HEK293 (cell line): ENCODE data around the gene RPS6KA4.

ENCODE experiments used
- CTCF ChIA-PET: fragments of 350-600 bp; formaldehyde crosslinking; extraction: SDS; loops from one replicate; lab custom pipeline; 2021; ENCODE audit warnings: antibody characterized with exemption; lab: Yijun Ruan, JAX
- POLR2A ChIA-PET: fragments of 300-600 bp; formaldehyde crosslinking; extraction: SDS; loops from one replicate; lab custom pipeline; 2020; ENCODE audit warnings: antibody characterized with exemption, inconsistent platforms; lab: Yijun Ruan, JAX
- H3K27ac ChIP-seq: fragments of 200-500 bp; sonication (Bioruptor generic); 2 replicates; pipeline ENCODE4 v1.5.1; 2014; ENCODE audit warnings: low read depth, low read length, control low read depth, inconsistent platforms; ENCODE audit errors: extremely low read depth
- H3K36me3 ChIP-seq, 2 experiments: fragments of 200-500 bp in 1 of 2; sonication (Bioruptor generic) in 1 of 2; 1 replicate in 1 of 2; 2 replicates in 1 of 2; pipeline ENCODE4 v1.5.1; 2014 to 2017; ENCODE audit warnings: inconsistent platforms in 2 of 2, low read length in 2 of 2; ENCODE audit not compliant: control insufficient read depth in 2 of 2, insufficient read depth in 1 of 2
- H3K4me1 ChIP-seq: fragments of 200-500 bp; sonication (Bioruptor generic); 2 replicates; pipeline ENCODE4 v1.5.1; 2014; ENCODE audit warnings: mild to moderate bottlenecking, low read length, inconsistent platforms; ENCODE audit not compliant: control insufficient read depth, insufficient read depth
- H3K4me3 ChIP-seq: 2 replicates; pipeline ENCODE4 v1.5.1; 2011; ENCODE audit warnings: low read depth, mild to moderate bottlenecking, control low read depth, low read length, moderate library complexity
- H3K9me3 ChIP-seq: fragments of 200-500 bp; sonication (Bioruptor generic); 2 replicates; pipeline ENCODE4 v1.5.1; 2014; ENCODE audit warnings: low read depth, low read length, inconsistent platforms; ENCODE audit not compliant: control insufficient read depth, insufficient read depth
- ATF2 ChIP-seq: fragments of 450-650 bp; formaldehyde crosslinking; IDR thresholded peaks from 2 replicates; pipeline ENCODE4 v1.5.1; 2016; ENCODE audit warnings: missing biosample characterization, missing genetic modification characterization, low read depth
- HIC1 ChIP-seq: fragments of 450-650 bp; formaldehyde crosslinking; IDR thresholded peaks from 2 replicates; pipeline ENCODE4 v1.5.1; 2016; ENCODE audit warnings: missing biosample characterization, missing genetic modification characterization
- HOXC10 ChIP-seq: sonication (generic); formaldehyde crosslinking; IDR thresholded peaks from 2 replicates; pipeline ENCODE4 v1.8.1; 2023; ENCODE audit warnings: mild to moderate bottlenecking, missing genetic modification reagents
- PRDM1 ChIP-seq: fragments of 450-650 bp; formaldehyde crosslinking; IDR thresholded peaks from 2 replicates; pipeline ENCODE4; 2016; ENCODE audit warnings: missing biosample characterization, missing genetic modification characterization
- SP2 ChIP-seq: fragments of 450-650 bp; formaldehyde crosslinking; IDR thresholded peaks from 2 replicates; pipeline ENCODE4 v1.5.1; 2016; ENCODE audit warnings: missing biosample characterization, missing genetic modification characterization
- WT1 ChIP-seq: fragments of 450-650 bp; formaldehyde crosslinking; IDR thresholded peaks from 2 replicates; pipeline ENCODE4 v1.5.1; 2016; ENCODE audit warnings: missing biosample characterization, missing genetic modification characterization
- ZBTB1 ChIP-seq: fragments of 450-650 bp; formaldehyde crosslinking; IDR thresholded peaks from 2 replicates; pipeline ENCODE4 v1.5.1; 2016; ENCODE audit warnings: missing biosample characterization, missing genetic modification characterization
- ZBTB49 ChIP-seq: fragments of 450-650 bp; formaldehyde crosslinking; IDR thresholded peaks from 2 replicates; pipeline ENCODE4 v1.5.1; 2016; ENCODE audit warnings: missing biosample characterization, missing genetic modification characterization, low read depth
- ZFHX2 ChIP-seq: fragments of 450-650 bp; formaldehyde crosslinking; conservative IDR thresholded peaks from 2 replicates; pipeline ENCODE4 v1.5.1; 2016; ENCODE audit warnings: missing biosample characterization, missing genetic modification characterization
- ZNF112 ChIP-seq: fragments of 450-650 bp; formaldehyde crosslinking; IDR thresholded peaks from 2 replicates; pipeline ENCODE4 v1.5.0; 2017; ENCODE audit warnings: missing biosample characterization, missing genetic modification characterization
- ZNF23 ChIP-seq: fragments of 450-650 bp; formaldehyde crosslinking; IDR thresholded peaks from 2 replicates; pipeline ENCODE4 v1.5.1; 2016; ENCODE audit warnings: missing biosample characterization, missing genetic modification characterization, borderline replicate concordance
- ZNF274 ChIP-seq, 2 experiments: fragments of 200-500 bp in 1 of 2; fragments of 450-650 bp in 1 of 2; sonication (Bioruptor generic) in 1 of 2; formaldehyde crosslinking in 1 of 2; IDR thresholded peaks; 2 replicates each; pipeline versions ENCODE4 v1.5.1 to v1.6.1; 2014 to 2016; ENCODE audit warnings: borderline replicate concordance in 1 of 2, inconsistent platforms in 1 of 2, low read length in 1 of 2, missing biosample characterization in 1 of 2, missing genetic modification characterization in 1 of 2
- ZNF423 ChIP-seq: fragments of 450-650 bp; formaldehyde crosslinking; IDR thresholded peaks from 2 replicates; pipeline ENCODE4 v1.5.1; 2016; ENCODE audit warnings: missing biosample characterization, missing genetic modification characterization
- ZNF488 ChIP-seq: fragments of 450-650 bp; formaldehyde crosslinking; IDR thresholded peaks from 2 replicates; pipeline ENCODE4 v1.5.1; 2016; ENCODE audit warnings: missing biosample characterization, missing genetic modification characterization
- ZNF521 ChIP-seq: fragments of 450-650 bp; formaldehyde crosslinking; IDR thresholded peaks from 2 replicates; pipeline ENCODE4 v1.5.1; 2017; ENCODE audit warnings: missing biosample characterization, mild to moderate bottlenecking, missing genetic modification characterization
- ZNF558 ChIP-seq: fragments of 450-650 bp; formaldehyde crosslinking; IDR thresholded peaks from 2 replicates; pipeline ENCODE4 v1.5.1; 2016; ENCODE audit warnings: missing biosample characterization, missing genetic modification characterization
- ZNF580 ChIP-seq: fragments of 450-650 bp; formaldehyde crosslinking; IDR thresholded peaks from 2 replicates; pipeline ENCODE4 v1.5.1; 2016; ENCODE audit warnings: missing biosample characterization, missing genetic modification characterization
- ZNF660 ChIP-seq: fragments of 450-650 bp; IDR thresholded peaks from 2 replicates; pipeline ENCODE4 v1.5.1; 2018; ENCODE audit warnings: missing biosample characterization, mild to moderate bottlenecking, missing genetic modification characterization
- ZNF768 ChIP-seq: fragments of 450-650 bp; formaldehyde crosslinking; IDR thresholded peaks from 2 replicates; pipeline ENCODE4 v1.5.1; 2018; ENCODE audit warnings: missing biosample characterization, mild to moderate bottlenecking, missing genetic modification characterization
- ZNF791 ChIP-seq: fragments of 450-650 bp; formaldehyde crosslinking; IDR thresholded peaks from 2 replicates; pipeline ENCODE4 v1.5.1; 2016; ENCODE audit warnings: missing biosample characterization, missing genetic modification characterization
- ZSCAN5A ChIP-seq: fragments of 450-650 bp; formaldehyde crosslinking; IDR thresholded peaks from 2 replicates; pipeline ENCODE4 v1.5.1; 2016; ENCODE audit warnings: missing biosample characterization, missing genetic modification characterization

The RPS6KA4 gene

GRCh38 chr11:64366751-64367150 lies 7.8 kb downstream of the RPS6KA4 start:
- Histone ChIP-seq H3K4me1 (no peaks in the 10 kb centered on the region), H3K9me3 (no peaks in the 10 kb centered on the region), H3K4me3 (no peak overlapping the region), H3K36me3 (peaks cover 0 to 57% of the 10 kb centered on the region in 2 experiments; a peak in 2 of 3 replicates), H3K27ac (no peak overlapping the region)
- ChIA-PET CTCF (interaction anchor here (0.7 to 2.5 kb wide), 4 partner anchors 11 to 283 kb away, joined by 3 to 15 read pairs (median 4); no protein-coding TSS in a partner anchor), POLR2A (no interaction called here)
- TF ChIP-seq ZBTB1 (tag by site-specific recombination), result no peak

GRCh38 chr11:64367931-64368672 lies 9.1 kb downstream of the RPS6KA4 start:
- H3K4me3 ChIP-seq, result no peak overlapping the region
- H3K27ac ChIP-seq, result no peak overlapping the region
- POLR2A ChIA-PET, result interaction anchor here (0.6 to 0.7 kb wide), 3 partner anchors 11 to 843 kb away, joined by 3 to 7 read pairs (median 4); no protein-coding TSS in a partner anchor
- no peaks in the 10 kb centered on the region for H3K4me1 ChIP-seq
- CTCF ChIA-PET, result interaction anchor here (2.5 kb wide), 1 partner anchor 12 kb away, joined by 15 read pairs; no protein-coding TSS in a partner anchor
- no peak for TF ChIP-seq HOXC10
- TF ChIP-seq ZFHX2, result no peak
- no peak for TF ChIP-seq ZNF488 (tag by site-specific recombination)
- no peak for TF ChIP-seq ZNF274 (IDR thresholded peaks at IDR 0.05; ENCODE audit: low read length)
- no peak for TF ChIP-seq ZNF274 (tag by site-specific recombination; IDR thresholded peaks at IDR 0.05; ENCODE audit: borderline replicate concordance)
- no peak for TF ChIP-seq WT1
- no peak for TF ChIP-seq ZNF660 (tag by site-specific recombination)
- TF ChIP-seq SP2 (tag by site-specific recombination), result no peak
- no peak for TF ChIP-seq ATF2 (tag by site-specific recombination)
- no peak for TF ChIP-seq ZNF558 (tag by site-specific recombination)
- no peak for TF ChIP-seq HIC1 (tag by site-specific recombination)
- TF ChIP-seq ZSCAN5A, result no peak
- TF ChIP-seq ZNF768 (tag by site-specific recombination), result no peak
- no peak for TF ChIP-seq ZBTB49 (tag by site-specific recombination)
- no peak for TF ChIP-seq ZNF112 (tag by site-specific recombination)
- TF ChIP-seq ZNF423 (tag by site-specific recombination), result no peak
- no peak for TF ChIP-seq ZNF580
- TF ChIP-seq ZNF791 (tag by site-specific recombination), result no peak
- no peak for TF ChIP-seq ZNF23
- no peak for TF ChIP-seq ZNF521 (tag by site-specific recombination)
- TF ChIP-seq PRDM1, result no peak
- no peaks in the 10 kb centered on the region for H3K9me3 ChIP-seq
- H3K36me3 ChIP-seq, result peaks cover 0 to 44% of the 10 kb centered on the region in 2 experiments; a peak in 2 of 3 replicates
